Jurkat, Clone E6-1 (cell line): ENCODE results near the gene DSN1.

Experiments used
- DNase-seq: peaks from one replicate; pipeline ENCODE4 v3.0.0-alpha.2; 2011; ENCODE audit warnings: low read depth, low spot score
- H3K4me3 ChIP-seq: 2 replicates; pipeline ENCODE4 v1.5.1; 2011; ENCODE audit warnings: mild to moderate bottlenecking, low read length, control low read depth, moderate library complexity

The DSN1 gene

GRCh38 chr20:36796875-36797274 lies 23.3 kb upstream of the DSN1 start:
- H3K4me3 ChIP-seq, result no peak overlapping the region
- DNase-seq, result no peak

GRCh38 chr20:36796117-36796516 lies 22.6 kb upstream of the DSN1 start:
- DNase-seq, result no peak
- H3K4me3 ChIP-seq, result no peak overlapping the region

GRCh38 chr20:36795691-36796090 lies 22.1 kb upstream of the DSN1 start:
- no peak for DNase-seq

GRCh38 chr20:36794116-36794474 lies 20.5 kb upstream of the DSN1 start:
- DNase-seq, result no peak
- H3K4me3 ChIP-seq, result no peak overlapping the region

More at GRCh38 chr20:36795691-36796090, 22.1 kb upstream of the DSN1 start:
- no peak overlapping the region for H3K4me3 ChIP-seq

GRCh38 chr20:36793294-36794115 lies 19.9 kb upstream of the DSN1 start:
- no peak overlapping the region for H3K4me3 ChIP-seq
- no peak for DNase-seq

- no peak overlapping the region for H3K4me3 ChIP-seq
- DNase-seq, result peak; percentile 15
Measured at GRCh38 chr20:36792422-36792821, 18.9 kb upstream of the DSN1 start.

GRCh38 chr20:36791862-36792261 lies 18.3 kb upstream of the DSN1 start:
- H3K4me3 ChIP-seq, result no peak overlapping the region
- DNase-seq, result no peak

GRCh38 chr20:36786663-36787062 lies 13.1 kb upstream of the DSN1 start:
- DNase-seq, result no peak
- H3K4me3 ChIP-seq, result no peak overlapping the region

GRCh38 chr20:36786246-36786645 lies 12.7 kb upstream of the DSN1 start:
- no peak overlapping the region for H3K4me3 ChIP-seq
- no peak for DNase-seq

GRCh38 chr20:36785308-36785707 lies 11.7 kb upstream of the DSN1 start:
- H3K4me3 ChIP-seq, result no peak overlapping the region
- DNase-seq, result no peak

GRCh38 chr20:36784900-36785299 lies 11.3 kb upstream of the DSN1 start:
- DNase-seq, result no peak

GRCh38 chr20:36784116-36784515 lies 10.6 kb upstream of the DSN1 start:
- DNase-seq, result no peak
- no peak overlapping the region for H3K4me3 ChIP-seq

More at GRCh38 chr20:36784900-36785299, 11.3 kb upstream of the DSN1 start:
- no peak overlapping the region for H3K4me3 ChIP-seq

- no peak overlapping the region for H3K4me3 ChIP-seq
- DNase-seq, result no peak
Measured at GRCh38 chr20:36779656-36780025, 6.1 kb upstream of the DSN1 start.

- H3K4me3 ChIP-seq, result no peak overlapping the region
- DNase-seq, result no peak
Measured at GRCh38 chr20:36778831-36779655, 5.5 kb upstream of the DSN1 start.

- no peak overlapping the region for H3K4me3 ChIP-seq
- no peak for DNase-seq
Measured at GRCh38 chr20:36777576-36777975, 4.0 kb upstream of the DSN1 start.

GRCh38 chr20:36777167-36777566 lies 3.6 kb upstream of the DSN1 start:
- no peak overlapping the region for H3K4me3 ChIP-seq
- no peak for DNase-seq

GRCh38 chr20:36775826-36776225 lies 2.3 kb upstream of the DSN1 start:
- DNase-seq, result no peak
- no peak overlapping the region for H3K4me3 ChIP-seq

- DNase-seq, result no peak
Measured at GRCh38 chr20:36775196-36775595, 1.6 kb upstream of the DSN1 start.

GRCh38 chr20:36773107-36773596 lies 411 bp downstream of the DSN1 start:
- peak overlapping the region; percentile 87 for H3K4me3 ChIP-seq
- DNase-seq, result no peak

More at GRCh38 chr20:36775196-36775595, 1.6 kb upstream of the DSN1 start:
- no peak overlapping the region for H3K4me3 ChIP-seq

- no peak for DNase-seq
- H3K4me3 ChIP-seq, result no peak overlapping the region
Measured at GRCh38 chr20:36770680-36771079, 2.9 kb downstream of the DSN1 start.
